ENCODE measurements around the gene IREB2. TPM values are rescaled to one million over a fixed set of nuclear protein-coding genes. Genes with fewer than 3 reads are reported as not detected.

Gene IREB2
- total and polyA plus RNA-seq, 2 of the 13 experiments (the other 11 are each of a cell fraction or from before 2014, with no cell fraction given): 24.2 to 30.4 TPM

- no peak for TF ChIP-seq HOXA9 (CRISPR knock-in tag; IDR thresholded peaks at IDR 0.05; ENCODE audit: borderline replicate concordance)
- peak; percentile 66 for TF ChIP-seq ZMYM4 (CRISPR knock-in tag; IDR thresholded peaks at IDR 0.05)
- no peak for TF ChIP-seq SYNCRIP (IDR thresholded peaks at IDR 0.05; ENCODE audit: insufficient read depth, low read depth, low read length)
- TF ChIP-seq STAT6 (CRISPR knock-in tag; IDR thresholded peaks at IDR 0.05; ENCODE audit: borderline replicate concordance): no peak; the same call in 1 of the 2 replicates
- TF ChIP-seq RORA (CRISPR knock-in tag; IDR thresholded peaks at IDR 0.05): no peak
- TF ChIP-seq ZNF737 (CRISPR knock-in tag; IDR thresholded peaks at IDR 0.05; ENCODE audit: borderline replicate concordance): no peak
- peak; percentile 52; the same call in 1 of the 2 replicates for TF ChIP-seq ZNF296 (CRISPR knock-in tag; conservative IDR thresholded peaks at IDR 0.05)
- peak; percentile 88 for TF ChIP-seq KDM2A (CRISPR knock-in tag; IDR thresholded peaks at IDR 0.05; ENCODE audit: borderline replicate concordance, low read depth)
- no peak for TF ChIP-seq ZNF792 (CRISPR knock-in tag; IDR thresholded peaks at IDR 0.05)
- no peak for TF ChIP-seq MBD4 (IDR thresholded peaks at IDR 0.05; ENCODE audit: borderline replicate concordance, low read length)
- TF ChIP-seq FOXK1 (CRISPR knock-in tag; IDR thresholded peaks at IDR 0.05; ENCODE audit: borderline replicate concordance, low read depth): no peak
- TF ChIP-seq HMGXB3 (CRISPR knock-in tag; IDR thresholded peaks at IDR 0.05; ENCODE audit: borderline replicate concordance): peak; percentile 26; the same call in 1 of the 2 replicates
- no peak for TF ChIP-seq SNAPC5 (CRISPR knock-in tag; IDR thresholded peaks at IDR 0.05; ENCODE audit: borderline replicate concordance)
- TF ChIP-seq MNT (IDR thresholded peaks at IDR 0.05): peak; percentile 72
- TF ChIP-seq MAZ (IDR thresholded peaks at IDR 0.05; ENCODE audit: borderline replicate concordance, low read depth, low read length): no peak
- no peak for TF ChIP-seq MAZ (CRISPR knock-in tag; IDR thresholded peaks at IDR 0.05; ENCODE audit: low read depth)
- TF ChIP-seq ZNF264 (CRISPR knock-in tag; IDR thresholded peaks at IDR 0.05): no peak; the same call in 1 of the 2 replicates
- no peak for TF ChIP-seq ZBTB25 (CRISPR knock-in tag; IDR thresholded peaks at IDR 0.05)
Observed at GRCh38 chr15:78506971-78507830, 69.2 kb downstream of the IREB2 start, which contains the start of gene HYKK (continued).

All from HepG2 (cell line).